Trophoblast cell (in vitro differentiated cells and primary cell): ENCODE measurements around the gene TRIP6.

Experiments
- DNase-seq, 2 donors: peaks; one replicate each; pipeline ENCODE4 v3.0.0-alpha.2; 2016
- H2AFZ ChIP-seq: 2 replicates; pipeline ENCODE4 v1.6.1; 2013; ENCODE audit warnings: low read length, moderate library complexity, mild to moderate bottlenecking; ENCODE audit not compliant: insufficient read depth, poor library complexity
- H2AK5ac ChIP-seq: 2 replicates; pipeline ENCODE4 v1.6.1; 2013; ENCODE audit warnings: mild to moderate bottlenecking, low read length
- H2BK120ac ChIP-seq: 2 replicates; pipeline ENCODE4 v1.6.1; 2013; ENCODE audit warnings: low read length, mild to moderate bottlenecking, moderate library complexity; ENCODE audit not compliant: insufficient read depth, poor library complexity
- H2BK12ac ChIP-seq: 2 replicates; pipeline ENCODE4 v1.6.1; 2013; ENCODE audit warnings: mild to moderate bottlenecking, low read length, moderate library complexity
- H2BK5ac ChIP-seq: 2 replicates; pipeline ENCODE4 v1.6.1; 2013; ENCODE audit warnings: low read length, low read depth, moderate library complexity, mild to moderate bottlenecking; ENCODE audit not compliant: poor library complexity
- H3K14ac ChIP-seq: 2 replicates; pipeline ENCODE4 v1.6.1; 2013; ENCODE audit warnings: mild to moderate bottlenecking, low read length
- H3K18ac ChIP-seq: 2 replicates; pipeline ENCODE4 v1.6.1; 2013; ENCODE audit warnings: mild to moderate bottlenecking, low read length
- H3K23ac ChIP-seq: 2 replicates; pipeline ENCODE4 v1.6.1; 2013; ENCODE audit warnings: low read length
- H3K27ac ChIP-seq: 2 replicates; pipeline ENCODE4 v1.5.1; 2013; ENCODE audit warnings: low read depth, mild to moderate bottlenecking, inconsistent platforms, low read length, moderate library complexity
- H3K27me3 ChIP-seq: 2 replicates; pipeline ENCODE4 v1.6.1; 2013; ENCODE audit warnings: inconsistent platforms, mild to moderate bottlenecking, low read length, moderate library complexity; ENCODE audit not compliant: insufficient read depth
- H3K36me3 ChIP-seq, 2 experiments: 1 replicate in 1 of 2; 2 replicates in 1 of 2; pipeline ENCODE4 v1.6.1; 2013; ENCODE audit warnings: low read length in 2 of 2, mild to moderate bottlenecking in 2 of 2, moderate library complexity in 1 of 2; ENCODE audit not compliant: insufficient read depth in 2 of 2, control insufficient read depth in 1 of 2
- H3K4ac ChIP-seq: 2 replicates; pipeline ENCODE4 v1.6.1; 2013; ENCODE audit warnings: low read depth, mild to moderate bottlenecking, low read length, moderate library complexity
- H3K4me1 ChIP-seq, 2 experiments: 1 replicate in 1 of 2; 2 replicates in 1 of 2; pipeline ENCODE4 v1.6.1; 2013; ENCODE audit warnings: low read length in 2 of 2, mild to moderate bottlenecking in 2 of 2, moderate library complexity in 1 of 2; ENCODE audit not compliant: insufficient read depth in 2 of 2, control insufficient read depth in 1 of 2
- H3K4me2 ChIP-seq: 2 replicates; pipeline ENCODE4 v1.6.1; 2013; ENCODE audit warnings: inconsistent platforms, mild to moderate bottlenecking, low read length, moderate library complexity
- H3K4me3 ChIP-seq: 2 replicates; pipeline ENCODE4 v1.5.1; 2013; ENCODE audit warnings: mild to moderate bottlenecking, low read depth, low read length, inconsistent platforms
- H3K79me1 ChIP-seq: one replicate; pipeline ENCODE4 v1.6.1; 2013; ENCODE audit warnings: low read length
- H3K79me2 ChIP-seq: 2 replicates; pipeline ENCODE4 v1.6.1; 2013; ENCODE audit warnings: low read length, mild to moderate bottlenecking; ENCODE audit not compliant: control insufficient read depth, insufficient read depth, poor library complexity
- H3K9ac ChIP-seq: 2 replicates; pipeline ENCODE4 v1.6.1; 2013; ENCODE audit warnings: mild to moderate bottlenecking, low read length
- H3K9me3 ChIP-seq: 2 replicates; pipeline ENCODE4 v1.6.1; 2013; ENCODE audit warnings: low read depth, mild to moderate bottlenecking, control low read depth, inconsistent platforms, low read length; ENCODE audit not compliant: insufficient read depth
- H4K12ac ChIP-seq: 2 replicates; pipeline ENCODE4 v1.6.1; 2013; ENCODE audit warnings: low read depth, mild to moderate bottlenecking, low read length, moderate library complexity
- H4K8ac ChIP-seq: 2 replicates; pipeline ENCODE4 v1.6.1; 2013; ENCODE audit warnings: low read depth, mild to moderate bottlenecking, low read length, moderate library complexity
- H4K91ac ChIP-seq: one replicate; pipeline ENCODE4 v1.6.1; 2013; ENCODE audit warnings: low read depth, mild to moderate bottlenecking, low read length, moderate library complexity
- WGBS: extraction: QIAGEN DNeasy Blood & Tissue Kit; methylation state at CpG from one replicate; pipeline ENCODE4 v1.1.7; 2013; ENCODE audit warnings: missing lambda C conversion rate; ENCODE audit not compliant: insufficient read length, insufficient coverage; ENCODE audit errors: extremely low coverage; 5-methylcytosine and 5-hydroxymethylcytosine counted together

The TRIP6 gene

DNA sequence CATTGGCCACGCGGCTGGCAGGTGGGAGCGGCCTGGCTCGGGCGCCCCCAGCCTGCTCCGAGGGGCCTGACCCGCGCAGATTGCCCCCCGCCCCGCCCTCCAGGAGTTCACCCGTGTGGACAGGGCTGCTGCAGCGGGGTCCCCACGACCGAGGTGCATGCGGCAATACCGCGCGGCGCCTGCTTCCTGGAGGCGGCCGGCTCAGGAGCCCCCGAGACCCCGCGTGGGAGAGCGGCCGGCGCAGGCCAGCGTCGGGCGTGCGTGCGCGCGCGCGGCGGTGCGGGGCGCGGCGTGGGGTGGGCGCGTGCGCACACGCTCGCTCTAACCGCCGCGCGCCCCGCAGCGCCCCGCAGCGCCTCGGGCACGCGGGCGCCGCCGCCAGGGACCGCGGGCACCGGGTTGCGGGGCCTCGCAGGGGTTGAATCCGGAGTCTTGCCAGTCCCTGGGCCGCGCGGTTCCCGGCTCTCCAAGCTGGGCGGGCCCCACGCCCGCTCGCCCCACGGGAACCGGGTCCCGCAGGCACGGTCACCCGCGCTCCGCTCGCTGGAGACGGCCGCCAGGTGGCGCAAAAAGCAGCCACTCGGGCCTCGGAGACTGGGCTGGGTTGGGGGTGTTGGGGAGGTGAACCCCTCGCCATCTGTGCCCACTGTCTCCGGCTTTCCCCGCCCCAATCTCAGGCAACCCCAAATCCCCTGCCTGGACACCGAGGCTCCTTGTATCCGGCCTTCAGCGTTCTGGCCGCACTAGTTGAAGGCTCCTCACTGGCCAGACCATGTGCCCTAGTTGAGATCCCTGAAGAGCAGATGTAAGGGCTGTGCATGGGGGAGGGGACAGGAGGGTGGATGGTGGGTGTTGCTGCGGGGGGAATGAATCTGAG is 29.8 kb downstream of the TRIP6 start:
- no peak overlapping the region for H3K27ac ChIP-seq
- no peak overlapping the region for H2BK12ac ChIP-seq
- no peak overlapping the region for H2AK5ac ChIP-seq
- peaks cover 9% of the 10 kb centered on the region for H3K27me3 ChIP-seq
- H3K4me3 ChIP-seq = peak overlapping the region; percentile 40
- peaks cover 1% of the 10 kb centered on the region for H3K79me1 ChIP-seq
- no peak overlapping the region for H3K14ac ChIP-seq
- no peak overlapping the region for H2AFZ ChIP-seq
- no CpG with 5 or more reads among the region's 95 CpGs for WGBS
- no peak overlapping the region for H3K9ac ChIP-seq
- no peaks in the 10 kb centered on the region for H3K79me2 ChIP-seq
- H3K36me3 ChIP-seq = peaks cover 10 to 12% of the 10 kb centered on the region in 2 experiments
- H2BK120ac ChIP-seq = no peak overlapping the region
- H3K4ac ChIP-seq = no peak overlapping the region
- no peaks in the 10 kb centered on the region for H3K9me3 ChIP-seq
- H3K18ac ChIP-seq = no peak overlapping the region
- no peak overlapping the region for H2BK5ac ChIP-seq
- no peak overlapping the region for H4K91ac ChIP-seq
- H3K4me2 ChIP-seq = peak overlapping the region; percentile 81
- H4K8ac ChIP-seq = no peak overlapping the region
- peaks cover 17 to 29% of the 10 kb centered on the region in 2 experiments for H3K4me1 ChIP-seq
- peak in 1 of 2 donors; percentile 58 for DNase-seq
- no peak overlapping the region for H3K23ac ChIP-seq
- no peak overlapping the region for H4K12ac ChIP-seq

DNA sequence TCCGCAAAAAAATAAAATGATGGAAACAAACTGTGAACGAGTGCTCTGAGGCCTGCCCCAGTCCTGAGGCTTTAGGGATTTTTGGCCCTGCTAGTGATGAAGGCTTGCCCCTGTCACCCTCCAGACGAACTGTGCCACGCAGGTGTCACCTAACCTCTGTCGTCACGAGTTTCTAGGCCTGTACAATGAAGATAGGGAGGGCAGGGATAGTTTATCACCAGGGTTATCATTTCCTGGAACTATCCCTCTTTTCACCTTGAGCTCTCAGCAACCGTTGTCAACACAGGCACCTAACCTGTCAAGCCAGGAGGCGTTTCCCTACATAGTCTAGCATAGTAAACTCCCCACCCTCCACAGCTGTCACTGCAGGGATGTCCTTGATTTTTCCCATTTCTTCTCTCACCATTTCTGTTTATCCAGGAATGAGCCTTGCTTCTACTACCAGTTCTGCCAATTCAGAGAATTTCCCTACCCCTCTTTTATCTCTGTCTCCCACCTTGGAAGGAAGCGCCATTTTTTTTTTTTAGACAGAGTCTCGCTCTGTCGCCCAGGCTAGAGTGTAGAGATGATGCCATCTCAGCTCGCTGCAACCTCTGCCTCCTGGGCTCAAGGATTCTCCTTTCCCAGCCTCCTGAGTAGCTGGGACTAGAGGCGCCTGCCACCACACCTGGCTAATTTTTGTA is 30.7 kb downstream of the TRIP6 start:
- Histone ChIP-seq H2BK5ac (no peak overlapping the region), H4K8ac (no peak overlapping the region), H3K36me3 (peaks cover 4 to 5% of the 10 kb centered on the region in 2 experiments), H3K18ac (no peak overlapping the region), H4K12ac (no peak overlapping the region), H3K23ac (no peak overlapping the region), H3K27ac (no peak overlapping the region), H3K4me3 (no peak overlapping the region), H3K4me1 (peaks cover 14 to 24% of the 10 kb centered on the region in 2 experiments), H2AFZ (no peak overlapping the region), H3K79me1 (no peaks in the 10 kb centered on the region), H3K4me2 (no peak overlapping the region), H3K27me3 (peaks cover 9% of the 10 kb centered on the region), H3K14ac (no peak overlapping the region), H2AK5ac (no peak overlapping the region), H3K9ac (no peak overlapping the region), H4K91ac (no peak overlapping the region), H2BK12ac (no peak overlapping the region), H3K79me2 (no peaks in the 10 kb centered on the region), H3K9me3 (no peaks in the 10 kb centered on the region), H2BK120ac (no peak overlapping the region), H3K4ac (no peak overlapping the region)
- WGBS = no CpG with 5 or more reads among the region's 13 CpGs
- DNase-seq = no peak

- Histone ChIP-seq H3K14ac (no peak overlapping the region), H3K9ac (no peak overlapping the region), H2AK5ac (no peak overlapping the region), H4K8ac (no peak overlapping the region), H2BK12ac (no peak overlapping the region), H3K4me1 (peaks cover 8 to 12% of the 10 kb centered on the region in 2 experiments), H3K4ac (no peak overlapping the region), H4K91ac (no peak overlapping the region), H2BK120ac (no peak overlapping the region), H3K27me3 (peaks cover 9% of the 10 kb centered on the region), H2BK5ac (no peak overlapping the region), H3K79me2 (no peaks in the 10 kb centered on the region), H4K12ac (no peak overlapping the region), H3K23ac (no peak overlapping the region), H3K36me3 (no peaks in the 10 kb centered on the region), H3K79me1 (no peaks in the 10 kb centered on the region), H3K9me3 (no peaks in the 10 kb centered on the region), H3K18ac (no peak overlapping the region), H2AFZ (no peak overlapping the region), H3K4me3 (no peak overlapping the region), H3K4me2 (no peak overlapping the region), H3K27ac (no peak overlapping the region)
- DNase-seq = no peak
- no CpG with 5 or more reads among the region's 5 CpGs for WGBS
Measured at GRCh38 chr7:100899432-100899831, 32.2 kb downstream of the TRIP6 start.

GRCh38 chr7:100900978-100901377 is 33.8 kb downstream of the TRIP6 start:
- no peak overlapping the region for H2BK12ac ChIP-seq
- H4K8ac ChIP-seq = no peak overlapping the region
- H3K36me3 ChIP-seq = no peaks in the 10 kb centered on the region
- no peak overlapping the region for H2BK120ac ChIP-seq
- H3K4me2 ChIP-seq = no peak overlapping the region
- H3K79me2 ChIP-seq = no peaks in the 10 kb centered on the region
- no peak overlapping the region for H3K9ac ChIP-seq
- no peak overlapping the region for H2AK5ac ChIP-seq
- no peaks in the 10 kb centered on the region for H3K79me1 ChIP-seq
- no peak overlapping the region for H3K4me3 ChIP-seq
- no CpG with 5 or more reads among the region's 2 CpGs for WGBS
- H4K12ac ChIP-seq = no peak overlapping the region
- peaks cover 5 to 9% of the 10 kb centered on the region in 2 experiments for H3K4me1 ChIP-seq
- H3K27ac ChIP-seq = no peak overlapping the region
- H4K91ac ChIP-seq = no peak overlapping the region
- no peak overlapping the region for H3K23ac ChIP-seq
- peaks cover 8% of the 10 kb centered on the region for H3K27me3 ChIP-seq
- H3K18ac ChIP-seq = no peak overlapping the region
- no peak overlapping the region for H3K4ac ChIP-seq
- DNase-seq = no peak
- H3K9me3 ChIP-seq = no peaks in the 10 kb centered on the region
- no peak overlapping the region for H2BK5ac ChIP-seq
- no peak overlapping the region for H3K14ac ChIP-seq
- no peak overlapping the region for H2AFZ ChIP-seq
